ENCODE data around the gene DNPEP. TPM values are rescaled to one million over a fixed set of nuclear protein-coding genes. Genes with fewer than 3 reads are reported as not detected.

DNPEP gene
- total RNA-seq: 89.0 and 93.4 TPM in 2 replicates

- Mint-ChIP-seq H3K9me3 (no peaks in the 10 kb centered on the region), H3K27ac (peak within 1 kb of the TSS; percentile 93), H3K36me3 (ENCODE audit: low read depth) (peaks cover 47% of the 10 kb centered on the region), H3K4me3 (peak within 1 kb of the TSS; percentile 95), H3K4me1 (peaks cover 16% of the 10 kb centered on the region), H3K27me3 (no peaks in the 10 kb centered on the region)
- POLR2A ChIA-PET: interaction anchor here (0.6 to 2.6 kb wide), 35 partner anchors 9 to 1171 kb away, joined by 3 to 20 read pairs (median 6); partner anchors contain the start of genes ABCB6, ARPC2, BCS1L and CHPF
- TF ChIP-seq, protein P1, sequence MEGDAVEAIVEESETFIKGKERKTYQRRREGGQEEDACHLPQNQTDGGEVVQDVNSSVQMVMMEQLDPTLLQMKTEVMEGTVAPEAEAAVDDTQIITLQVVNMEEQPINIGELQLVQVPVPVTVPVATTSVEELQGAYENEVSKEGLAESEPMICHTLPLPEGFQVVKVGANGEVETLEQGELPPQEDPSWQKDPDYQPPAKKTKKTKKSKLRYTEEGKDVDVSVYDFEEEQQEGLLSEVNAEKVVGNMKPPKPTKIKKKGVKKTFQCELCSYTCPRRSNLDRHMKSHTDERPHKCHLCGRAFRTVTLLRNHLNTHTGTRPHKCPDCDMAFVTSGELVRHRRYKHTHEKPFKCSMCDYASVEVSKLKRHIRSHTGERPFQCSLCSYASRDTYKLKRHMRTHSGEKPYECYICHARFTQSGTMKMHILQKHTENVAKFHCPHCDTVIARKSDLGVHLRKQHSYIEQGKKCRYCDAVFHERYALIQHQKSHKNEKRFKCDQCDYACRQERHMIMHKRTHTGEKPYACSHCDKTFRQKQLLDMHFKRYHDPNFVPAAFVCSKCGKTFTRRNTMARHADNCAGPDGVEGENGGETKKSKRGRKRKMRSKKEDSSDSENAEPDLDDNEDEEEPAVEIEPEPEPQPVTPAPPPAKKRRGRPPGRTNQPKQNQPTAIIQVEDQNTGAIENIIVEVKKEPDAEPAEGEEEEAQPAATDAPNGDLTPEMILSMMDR (IDR thresholded peaks at IDR 0.05): no peak
- intact Hi-C loops (cut with micrococcal nuclease): loop anchor here (1.0 to 10.0 kb wide), 19 partner anchors 93 to 1171 kb away; partner anchors contain the start of genes AAMP, ANKZF1, ARPC2 and ATG9A
- ATAC-seq (ENCODE audit: low read depth) (peak; percentile 55), DNase-seq (peak; percentile 92)
- CTCF ChIA-PET: interaction anchor here (1.1 to 1.2 kb wide), 2 partner anchors 93 to 108 kb away, joined by 3 to 4 read pairs; partner anchors contain the start of gene DNAJB2
These were observed at the start of gene DNPEP for GRCh38 chr2:219387306-219388120. DNPEP (minus strand) TSS chr2:219387912; CDS start chr2:219387794, 118 bp downstream.

- Mint-ChIP-seq H3K4me3 (no peak overlapping the region), H3K27me3 (peaks cover 43% of the 10 kb centered on the region), H3K9me3 (no peaks in the 10 kb centered on the region), H3K4me1 (peaks cover 8% of the 10 kb centered on the region), H3K36me3 (ENCODE audit: low read depth) (no peaks in the 10 kb centered on the region), H3K27ac (no peak overlapping the region)
- ATAC-seq (ENCODE audit: low read depth): no peak
- intact Hi-C loops (cut with micrococcal nuclease): no loop called here
- ChIA-PET CTCF (no interaction called here), POLR2A (no interaction called here)
- TF ChIP-seq, protein P1 (IDR thresholded peaks at IDR 0.05): no peak
- no peak for DNase-seq
These were observed 49.4 kb upstream of the DNPEP start for GRCh38 chr2:219437141-219437540.

DNA sequence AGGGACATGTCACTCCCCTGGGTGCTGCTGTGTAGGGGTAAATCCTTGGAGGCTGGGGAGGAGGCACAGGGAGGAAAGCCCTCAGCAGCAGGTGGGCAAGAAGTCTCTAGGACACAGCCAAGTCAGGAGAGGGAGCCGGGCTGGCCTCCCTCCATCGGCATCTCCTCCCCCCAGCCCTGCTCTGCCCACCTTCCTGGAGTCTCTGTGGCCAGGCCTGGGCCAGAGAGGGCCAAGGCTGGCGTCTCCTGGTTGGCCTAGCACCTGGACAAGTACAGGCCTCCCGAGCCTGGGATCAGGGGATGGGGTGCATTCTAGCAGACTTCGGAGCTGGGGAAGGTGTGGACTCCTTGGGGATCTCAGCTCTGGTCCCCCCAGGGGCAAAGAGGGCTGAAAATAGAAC is 48.8 kb upstream of the DNPEP start:
- intact Hi-C loops (cut with micrococcal nuclease): no loop called here
- TF ChIP-seq, protein P1 (IDR thresholded peaks at IDR 0.05): no peak
- peaks cover 7% of the 10 kb centered on the region for H3K4me1 Mint-ChIP-seq
- H3K36me3 Mint-ChIP-seq (ENCODE audit: low read depth): no peaks in the 10 kb centered on the region
- H3K9me3 Mint-ChIP-seq: no peaks in the 10 kb centered on the region
- ATAC-seq (ENCODE audit: low read depth): no peak
- POLR2A ChIA-PET: no interaction called here
- H3K4me3 Mint-ChIP-seq: no peak overlapping the region
- no peak for DNase-seq
- CTCF ChIA-PET: interaction anchor here (1.9 kb wide), 1 partner anchor 93 kb away, joined by 6 read pairs; no protein-coding TSS in a partner anchor
- H3K27ac Mint-ChIP-seq: no peak overlapping the region
- H3K27me3 Mint-ChIP-seq: peaks cover 45% of the 10 kb centered on the region

DNA sequence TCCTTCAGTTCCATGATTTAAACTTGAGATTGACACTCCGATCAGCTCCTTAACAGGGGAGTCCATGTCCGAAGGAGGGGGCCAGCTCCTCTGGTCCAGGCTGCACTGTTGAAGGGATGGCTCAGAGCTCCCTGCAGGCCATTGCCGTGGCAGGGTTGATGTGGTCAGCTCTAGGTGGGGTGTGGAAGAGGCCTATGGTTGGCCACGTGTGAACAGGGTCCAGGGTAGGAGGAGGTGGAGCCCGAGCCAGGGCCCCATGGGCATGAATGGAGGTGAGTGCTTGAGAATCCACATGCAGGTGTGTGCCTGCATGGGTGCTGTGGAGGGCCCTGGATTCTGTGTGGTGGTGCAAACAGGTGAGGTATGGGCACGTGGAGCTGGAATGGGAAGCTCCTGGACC is 48.0 kb upstream of the DNPEP start:
- CTCF ChIA-PET: interaction anchor here (1.9 kb wide), 1 partner anchor 94 kb away, joined by 6 read pairs; no protein-coding TSS in a partner anchor
- no peak overlapping the region for H3K4me3 Mint-ChIP-seq
- ATAC-seq (ENCODE audit: low read depth) (no peak), DNase-seq (no peak)
- TF ChIP-seq, protein P1 (IDR thresholded peaks at IDR 0.05): no peak
- H3K27ac Mint-ChIP-seq: no peak overlapping the region
- H3K36me3 Mint-ChIP-seq (ENCODE audit: low read depth): no peaks in the 10 kb centered on the region
- H3K27me3 Mint-ChIP-seq: peaks cover 39% of the 10 kb centered on the region
- intact Hi-C loops (cut with micrococcal nuclease): no loop called here
- H3K4me1 Mint-ChIP-seq: no peaks in the 10 kb centered on the region
- POLR2A ChIA-PET: no interaction called here
- H3K9me3 Mint-ChIP-seq: no peaks in the 10 kb centered on the region

Data from activated B cell treated with CpG ODN at 0.5 μM for 24 hours (primary cell).